Measurements from ENCODE around the gene RPAP2.
A peak's percentile ranks its signal among the peaks of the same experiment; 100 is the strongest.

- TF ChIP-seq CTCF (IDR thresholded peaks at IDR 0.05) = no peak
- TF ChIP-seq POLR2A (IDR thresholded peaks at IDR 0.05) = peak in 2 of 4 donors; percentile 69 to 82
Observed at GRCh38 chr1:92298573-92299476, at the start of gene RPAP2, which contains the start of gene GLMN.

All from esophagus squamous epithelium (tissue), 4 donors.